PFSK-1 (cell line): ENCODE data around the gene TMIGD3.

Source experiments
- FOXP2 ChIP-seq: optimal IDR thresholded peaks from 2 replicates; pipeline ENCODE3; 2011; ENCODE audit warnings: borderline replicate concordance, control low read depth, inconsistent platforms; ENCODE audit not compliant: insufficient read depth; ENCODE audit errors: extremely low read length, extremely low read depth
- POLR2AphosphoS5 ChIP-seq: IDR thresholded peaks from 2 replicates; pipeline ENCODE4 v1.6.1; 2012; ENCODE audit warnings: low read depth, mild to moderate bottlenecking, control low read depth, low read length, moderate library complexity
- SIN3A ChIP-seq: IDR thresholded peaks from 2 replicates; pipeline ENCODE4 v1.6.1; 2012; ENCODE audit warnings: mild to moderate bottlenecking, low read length, moderate library complexity, borderline replicate concordance; ENCODE audit not compliant: insufficient read depth
- TAF1 ChIP-seq: IDR thresholded peaks from 2 replicates; pipeline ENCODE4 v1.6.1; 2012; ENCODE audit warnings: low read length, control low read depth, borderline replicate concordance; ENCODE audit not compliant: insufficient read depth
- TF ChIP-seq, protein P1 (sequence below), 2 experiments: IDR thresholded peaks; 2 replicates each; pipeline versions ENCODE4 v1.6.1 to v1.8.0; 2011 to 2012; ENCODE audit warnings: low read depth in 2 of 2, low read length in 2 of 2, control low read depth in 1 of 2, inconsistent platforms in 1 of 2, mild to moderate bottlenecking in 1 of 2, moderate library complexity in 1 of 2; ENCODE audit not compliant: insufficient read depth in 1 of 2

Gene TMIGD3

DNA sequence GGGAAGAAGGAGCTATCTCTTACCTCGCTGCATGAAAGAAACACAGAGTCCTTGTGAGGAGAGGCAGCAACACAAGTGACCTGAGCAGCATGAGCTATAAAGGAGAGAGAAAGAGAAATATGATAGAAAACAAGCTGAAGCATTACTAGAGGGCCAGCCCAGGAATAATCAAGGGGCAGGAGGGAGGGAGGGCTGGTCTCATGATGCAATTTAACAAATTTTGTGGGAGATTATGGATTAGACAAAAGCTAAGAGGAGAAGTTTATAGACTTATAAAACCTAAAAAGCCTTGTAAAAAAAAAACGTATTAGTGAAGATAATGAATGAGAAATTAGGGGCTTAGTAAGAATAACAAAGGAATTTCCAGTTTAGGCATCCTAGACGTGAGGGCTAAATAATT is 59.4 kb downstream of the TMIGD3 start:
- TF ChIP-seq, protein P1, sequence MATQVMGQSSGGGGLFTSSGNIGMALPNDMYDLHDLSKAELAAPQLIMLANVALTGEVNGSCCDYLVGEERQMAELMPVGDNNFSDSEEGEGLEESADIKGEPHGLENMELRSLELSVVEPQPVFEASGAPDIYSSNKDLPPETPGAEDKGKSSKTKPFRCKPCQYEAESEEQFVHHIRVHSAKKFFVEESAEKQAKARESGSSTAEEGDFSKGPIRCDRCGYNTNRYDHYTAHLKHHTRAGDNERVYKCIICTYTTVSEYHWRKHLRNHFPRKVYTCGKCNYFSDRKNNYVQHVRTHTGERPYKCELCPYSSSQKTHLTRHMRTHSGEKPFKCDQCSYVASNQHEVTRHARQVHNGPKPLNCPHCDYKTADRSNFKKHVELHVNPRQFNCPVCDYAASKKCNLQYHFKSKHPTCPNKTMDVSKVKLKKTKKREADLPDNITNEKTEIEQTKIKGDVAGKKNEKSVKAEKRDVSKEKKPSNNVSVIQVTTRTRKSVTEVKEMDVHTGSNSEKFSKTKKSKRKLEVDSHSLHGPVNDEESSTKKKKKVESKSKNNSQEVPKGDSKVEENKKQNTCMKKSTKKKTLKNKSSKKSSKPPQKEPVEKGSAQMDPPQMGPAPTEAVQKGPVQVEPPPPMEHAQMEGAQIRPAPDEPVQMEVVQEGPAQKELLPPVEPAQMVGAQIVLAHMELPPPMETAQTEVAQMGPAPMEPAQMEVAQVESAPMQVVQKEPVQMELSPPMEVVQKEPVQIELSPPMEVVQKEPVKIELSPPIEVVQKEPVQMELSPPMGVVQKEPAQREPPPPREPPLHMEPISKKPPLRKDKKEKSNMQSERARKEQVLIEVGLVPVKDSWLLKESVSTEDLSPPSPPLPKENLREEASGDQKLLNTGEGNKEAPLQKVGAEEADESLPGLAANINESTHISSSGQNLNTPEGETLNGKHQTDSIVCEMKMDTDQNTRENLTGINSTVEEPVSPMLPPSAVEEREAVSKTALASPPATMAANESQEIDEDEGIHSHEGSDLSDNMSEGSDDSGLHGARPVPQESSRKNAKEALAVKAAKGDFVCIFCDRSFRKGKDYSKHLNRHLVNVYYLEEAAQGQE (IDR thresholded peaks at IDR 0.05; ENCODE audit: insufficient read depth in 1 of 2, low read depth in 2 of 2, low read length in 2 of 2): no peak
- TF ChIP-seq TAF1: no peak
- TF ChIP-seq SIN3A: no peak
- no peak for TF ChIP-seq FOXP2
- TF ChIP-seq POLR2AphosphoS5: no peak

DNA sequence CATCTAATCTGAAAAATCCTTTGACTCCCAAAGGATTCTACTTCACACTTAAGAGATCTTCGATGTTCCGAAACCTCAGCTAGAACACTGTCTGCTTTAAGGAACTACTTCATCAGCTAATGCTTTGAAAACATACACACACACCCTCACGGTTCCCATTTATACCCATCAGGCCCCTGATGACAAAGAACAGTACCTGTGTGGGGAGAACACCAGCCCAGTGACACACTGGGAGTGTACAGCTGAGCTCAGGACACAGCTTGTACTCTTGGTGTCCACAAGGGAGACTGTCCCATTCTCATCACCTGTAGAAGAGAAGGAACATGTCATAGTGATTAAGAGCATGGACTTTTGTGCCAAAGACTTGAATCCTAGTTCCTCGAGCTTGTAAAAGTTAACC is 61.0 kb downstream of the TMIGD3 start:
- TF ChIP-seq POLR2AphosphoS5 (no peak), SIN3A (no peak), TAF1 (no peak), FOXP2 (no peak)
- TF ChIP-seq, protein P1 (IDR thresholded peaks at IDR 0.05; ENCODE audit: insufficient read depth in 1 of 2, low read depth in 2 of 2, low read length in 2 of 2): no peak

- 0 out of 2 replicates have a peak, but pooled peaks have one; percentile 9 for TF ChIP-seq POLR2AphosphoS5
- TF ChIP-seq TAF1: no peak
These were observed 61.8 kb downstream of the TMIGD3 start for GRCh38 chr1:111441573-111442192.

GRCh38 chr1:111439461-111440351 is 63.7 kb downstream of the TMIGD3 start:
- TF ChIP-seq SIN3A: no peak
- TF ChIP-seq FOXP2: no peak
- TF ChIP-seq TAF1: no peak
- TF ChIP-seq POLR2AphosphoS5: no peak
- TF ChIP-seq, protein P1 (IDR thresholded peaks at IDR 0.05; ENCODE audit: insufficient read depth in 1 of 2, low read depth in 2 of 2, low read length in 2 of 2): no peak

DNA sequence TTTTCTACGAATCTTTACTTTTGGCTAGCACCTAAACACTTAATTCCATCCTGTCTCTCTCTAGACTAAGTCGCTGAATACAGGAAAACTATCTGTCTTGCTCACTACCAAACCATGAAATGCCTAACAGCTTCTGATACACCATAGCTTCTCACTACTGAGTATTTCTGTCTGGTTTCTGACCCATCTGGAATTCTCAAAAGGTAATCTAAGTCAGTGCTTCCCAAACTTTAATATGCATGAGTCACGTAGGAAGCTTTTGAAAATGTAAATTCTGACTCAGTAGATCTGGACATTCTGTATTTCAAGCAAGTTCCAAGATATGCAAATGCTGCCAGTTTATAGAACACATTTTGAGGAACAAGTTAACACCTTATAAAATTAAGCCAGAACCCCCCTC is 66.7 kb downstream of the TMIGD3 start:
- no peak for TF ChIP-seq POLR2AphosphoS5
- TF ChIP-seq TAF1: no peak
- no peak for TF ChIP-seq FOXP2
